HG03039 (cell line): Measurements from ENCODE around the gene ASB2.

ENCODE experiments used
- ATAC-seq: cut with Tn5 transposase; IDR thresholded peaks from one replicate; pipeline ENCODE4 v1.9.1; 2021; ENCODE audit warnings: mild to moderate bottlenecking, moderate library complexity; ENCODE audit not compliant: unreplicated experiment

Gene ASB2

DNA sequence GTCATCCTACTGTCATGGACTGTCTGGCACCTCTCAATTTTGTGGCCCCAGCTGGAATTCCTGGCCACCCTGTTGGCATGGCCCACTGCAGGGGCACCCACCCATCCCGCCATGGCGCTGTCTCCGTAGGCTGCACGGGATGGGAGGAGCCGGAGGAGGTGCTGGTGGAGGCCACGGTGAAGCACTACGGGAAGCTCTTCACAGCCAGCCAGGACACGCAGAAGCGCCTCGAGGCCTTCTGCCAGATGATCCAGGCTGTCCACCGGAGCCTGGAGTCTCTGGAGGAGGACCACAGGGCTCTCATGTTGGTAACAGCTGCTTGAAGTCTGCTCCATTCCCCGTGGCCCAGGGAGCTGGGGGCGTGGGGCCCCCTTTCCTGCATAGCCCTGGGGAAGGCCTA is 24.6 kb upstream of the ASB2 start:
- ATAC-seq = no peak

DNA sequence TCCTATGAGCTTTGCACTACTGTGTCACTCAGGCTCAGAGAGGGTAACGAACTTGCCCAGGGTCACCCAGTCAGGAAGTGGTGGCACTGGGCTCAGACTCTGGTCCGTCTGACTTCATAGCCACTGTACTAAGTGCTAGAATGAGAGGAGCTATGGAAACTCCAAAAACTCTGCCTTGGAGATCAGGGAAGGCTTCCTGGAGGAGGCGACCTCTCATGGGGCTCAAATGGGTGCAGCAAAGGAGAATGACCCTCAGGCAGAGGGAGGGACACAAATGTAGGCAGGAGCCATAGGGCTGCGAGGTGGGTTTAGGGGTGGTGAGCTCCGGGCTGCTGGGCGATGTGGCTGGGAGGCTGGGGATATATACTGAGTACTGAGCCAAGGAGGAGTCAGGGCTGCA is 23.9 kb upstream of the ASB2 start:
- ATAC-seq = no peak

DNA sequence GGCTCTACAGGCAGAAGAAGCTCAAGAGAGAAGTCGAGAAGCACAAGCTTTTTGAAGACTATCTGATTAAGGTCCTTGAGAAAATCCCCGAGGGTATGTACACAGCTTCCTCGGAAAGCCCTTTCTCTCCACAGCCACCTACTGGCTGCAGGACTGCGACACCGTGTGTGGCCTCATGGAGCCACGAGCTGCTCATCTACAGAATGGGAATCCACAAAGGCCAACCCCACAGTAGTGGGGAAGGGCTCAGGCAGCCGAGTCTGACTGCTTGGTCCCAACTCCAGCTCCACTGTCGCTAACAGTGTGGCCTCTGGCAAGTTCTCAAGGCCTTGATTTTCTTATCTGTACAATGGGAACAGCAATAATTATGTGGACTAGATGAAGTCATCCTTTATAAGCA is 23.2 kb upstream of the ASB2 start:
- no peak for ATAC-seq

DNA sequence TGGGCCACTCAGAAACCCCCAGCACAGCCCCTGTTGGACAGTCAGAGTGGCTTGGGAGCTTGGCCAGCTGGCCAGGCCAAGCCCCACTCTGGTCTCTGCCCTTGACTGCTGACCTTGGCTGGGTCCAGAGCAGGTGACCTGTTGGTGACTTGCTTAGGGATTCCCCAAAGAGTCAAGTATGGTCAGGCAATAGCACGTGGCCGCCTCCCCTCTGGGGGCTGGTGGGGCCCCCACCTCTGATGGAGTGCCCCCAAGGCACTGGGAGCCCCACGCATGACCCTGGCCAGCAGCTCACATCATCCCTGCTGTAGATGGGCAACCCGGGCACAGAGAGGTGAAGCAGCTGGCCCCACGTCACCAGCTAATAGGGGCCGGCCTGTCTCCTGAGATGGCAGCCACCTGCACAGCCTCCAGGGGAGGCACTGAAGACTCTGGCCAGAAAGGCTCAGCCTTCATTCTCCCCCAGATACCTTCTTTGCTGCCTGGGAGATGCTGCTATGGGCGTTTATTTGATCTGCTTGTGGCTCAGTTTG is 22.6 kb upstream of the ASB2 start:
- ATAC-seq = no peak

DNA sequence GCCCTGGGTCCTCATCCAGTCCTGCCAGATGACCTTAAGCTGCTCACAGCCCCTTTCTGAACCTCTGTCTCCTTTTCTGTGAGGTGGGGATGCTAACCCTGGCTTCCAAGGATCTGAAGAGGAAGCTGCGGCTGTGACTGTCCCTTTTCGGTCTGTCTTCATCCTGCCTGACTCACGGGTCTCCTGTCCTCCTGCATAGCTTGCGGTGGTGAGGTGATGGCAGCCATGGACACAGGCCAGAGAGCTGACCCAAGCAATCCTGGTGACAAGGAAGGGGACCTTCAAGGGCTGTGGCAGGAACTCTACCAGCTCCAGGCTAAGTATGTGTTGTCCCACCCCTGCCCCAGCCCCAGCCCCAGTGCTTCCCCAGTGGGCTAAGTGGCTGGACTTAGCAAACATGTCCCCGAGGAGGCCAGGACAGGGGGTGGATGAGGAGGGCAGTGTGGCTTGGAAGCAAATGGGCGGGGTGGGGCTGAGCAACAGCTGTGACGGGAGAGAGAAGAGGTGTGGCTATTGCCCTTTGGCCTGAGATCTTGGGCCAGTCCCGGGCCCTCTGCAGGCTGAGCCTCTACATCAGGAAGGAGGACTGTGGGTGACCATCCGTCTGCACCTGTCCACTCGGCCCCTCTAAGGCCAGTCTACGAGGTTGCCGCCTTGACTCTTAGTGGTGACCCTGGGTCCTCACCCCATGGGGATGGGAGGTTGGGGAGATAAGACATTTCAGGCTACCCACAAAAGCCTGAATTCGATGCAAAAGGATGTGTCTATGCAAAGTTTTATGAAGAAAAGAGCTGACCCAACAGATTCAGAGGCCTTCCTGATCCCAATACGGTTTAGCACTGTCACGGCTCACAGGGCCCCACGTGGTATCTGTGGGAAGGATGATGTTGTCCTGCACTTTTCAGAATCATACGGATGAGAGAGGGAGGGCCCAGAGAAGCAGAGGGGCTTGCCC is 21.8 kb upstream of the ASB2 start:
- ATAC-seq = no peak

DNA sequence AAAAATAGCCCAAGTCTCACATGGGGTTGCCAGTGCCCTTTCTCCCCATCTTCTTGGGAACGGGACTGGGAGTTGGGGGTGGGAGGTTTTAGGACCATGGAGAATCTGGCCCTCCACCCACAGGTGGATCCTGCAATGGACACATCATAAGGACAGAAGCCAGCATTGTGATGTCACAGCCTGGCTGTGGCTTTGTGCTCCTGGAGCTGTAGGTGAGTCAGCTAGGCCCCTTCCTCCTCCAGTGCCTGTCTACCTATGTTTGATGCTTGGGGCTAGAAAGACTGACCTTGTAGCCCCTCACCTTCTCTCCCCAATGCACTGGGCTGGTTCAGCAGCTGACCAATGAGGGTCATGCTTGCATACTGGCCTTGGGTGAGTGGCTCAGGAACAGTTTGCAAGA is 20.7 kb upstream of the ASB2 start, which contains the start of gene CCDC197:
TSS of gene CCDC197 (plus strand) at position 220 of the 400 bp plus-strand sequence. CDS start 831 bp downstream, outside the sequence.
- no peak for ATAC-seq

DNA sequence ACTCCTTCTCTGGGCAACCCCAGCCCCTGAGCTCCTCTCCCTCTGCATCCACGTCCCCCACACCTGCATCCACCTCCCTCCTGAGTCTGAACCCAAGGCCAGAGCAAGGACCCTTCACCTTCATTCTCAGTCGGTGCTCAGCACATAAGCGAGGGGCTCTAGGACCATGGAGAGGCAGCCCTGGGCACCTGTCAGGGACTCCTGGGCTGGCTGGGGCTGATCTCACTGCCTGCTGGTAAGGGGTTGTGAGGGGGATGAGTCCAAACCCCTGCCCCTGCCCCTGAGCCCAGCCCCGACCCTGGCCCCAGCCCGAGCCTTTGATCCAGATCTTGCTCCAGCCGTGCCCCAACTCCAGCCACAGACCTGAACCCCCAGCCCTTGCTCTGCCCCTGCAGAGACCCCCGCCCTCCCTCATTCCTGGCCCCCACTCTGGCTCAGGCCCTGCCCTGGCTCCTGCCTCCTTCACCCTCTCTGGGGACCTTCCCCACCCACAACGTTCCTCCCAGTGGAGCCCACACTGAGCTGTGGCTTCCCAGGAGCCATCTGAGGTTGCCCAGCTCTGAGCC is 19.8 kb upstream of the ASB2 start:
- no peak for ATAC-seq

DNA sequence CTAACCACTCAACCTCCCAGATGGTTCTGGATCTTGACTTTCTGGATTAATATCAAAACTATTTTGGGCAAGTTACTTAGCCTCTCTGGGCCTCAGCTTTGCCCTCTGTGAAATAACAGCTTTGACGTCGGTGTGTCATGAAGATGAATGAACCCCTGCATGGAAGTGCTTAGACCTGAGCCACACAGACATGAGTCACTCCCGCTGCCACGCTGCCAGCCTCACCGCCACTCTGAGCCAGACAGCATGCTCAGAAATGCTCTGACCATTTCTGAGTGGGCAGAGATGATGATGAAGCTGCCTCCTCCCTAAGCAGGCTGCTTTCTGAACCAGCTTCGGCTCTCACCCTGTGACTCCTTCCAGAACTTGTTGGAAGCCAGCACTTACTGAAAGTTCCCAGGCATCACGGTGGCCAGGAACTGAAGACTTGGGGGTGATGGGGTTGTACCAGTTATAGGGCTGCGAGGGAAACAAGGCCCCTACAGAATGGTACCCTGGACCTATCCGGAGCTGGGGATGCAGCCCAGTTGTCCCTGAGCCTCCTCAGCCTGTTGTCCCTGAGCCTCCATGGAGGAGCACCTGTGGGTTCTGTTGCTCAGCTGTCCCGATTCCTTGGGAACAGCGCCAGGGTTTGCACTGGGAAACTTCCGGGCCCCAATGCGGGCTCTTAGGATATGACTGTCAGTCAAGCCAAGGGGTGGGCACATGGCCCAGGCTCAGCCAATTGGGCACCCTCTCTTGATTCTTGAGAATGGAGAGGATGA is 18.7 kb upstream of the ASB2 start:
- ATAC-seq = no peak

DNA sequence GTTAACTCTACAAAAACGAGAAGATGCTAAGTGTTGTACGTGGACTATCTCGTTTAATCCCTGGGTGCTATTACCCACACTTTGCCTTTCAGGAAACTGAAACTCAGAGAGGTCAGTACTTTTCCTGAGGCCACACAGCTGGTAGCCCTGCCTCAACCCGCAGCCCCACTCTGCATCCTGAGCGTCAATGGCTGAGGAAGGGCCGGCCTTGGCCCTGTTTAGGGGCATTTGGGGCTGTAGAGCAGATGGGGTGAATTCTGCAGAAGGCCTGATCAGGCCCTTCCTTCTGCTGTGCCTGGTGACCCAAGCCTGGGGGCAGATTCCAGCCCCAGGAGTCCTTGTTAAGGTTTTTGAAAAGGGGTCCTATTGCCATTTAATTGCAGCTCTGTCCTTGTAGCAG is 17.0 kb upstream of the ASB2 start:
- ATAC-seq = no peak

DNA sequence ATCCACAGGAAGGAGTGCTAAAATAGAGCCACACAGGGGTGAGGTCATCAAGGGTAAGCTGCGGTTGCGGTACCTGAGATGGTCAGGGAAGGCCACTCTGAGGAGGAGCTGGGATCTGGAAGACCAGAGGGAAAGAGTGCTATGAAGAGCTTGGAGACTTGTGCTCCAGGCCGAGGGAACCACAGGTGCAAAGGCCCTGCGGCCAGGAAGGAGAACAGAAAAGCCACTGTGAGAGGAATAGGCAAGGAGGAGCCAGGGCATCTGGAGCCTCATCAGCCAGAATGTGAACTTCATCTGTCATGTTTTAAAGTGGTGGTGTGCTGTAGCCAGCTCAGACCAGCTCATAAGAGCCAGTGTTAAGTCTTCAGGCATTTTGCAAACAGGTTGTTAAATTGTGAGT is 15.3 kb upstream of the ASB2 start:
- no peak for ATAC-seq

DNA sequence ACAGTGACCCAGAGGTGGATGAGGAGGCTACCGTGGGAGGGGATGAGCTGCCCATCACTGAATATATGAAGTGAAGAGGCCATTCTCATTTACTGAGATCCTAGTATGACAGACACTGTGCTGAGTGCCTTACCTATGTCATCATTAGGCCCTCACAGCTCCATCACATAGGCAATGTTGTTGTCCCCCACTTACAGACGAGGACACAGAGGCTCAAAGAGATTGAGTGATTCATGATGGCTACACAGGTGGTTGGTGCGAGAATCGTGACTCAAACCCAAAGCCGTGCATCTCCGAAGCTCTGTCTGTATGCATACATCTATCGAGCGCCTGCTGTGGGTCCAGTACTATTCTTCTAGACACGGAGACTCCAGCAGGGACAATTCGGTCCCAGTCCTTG is 14.8 kb upstream of the ASB2 start:
- no peak for ATAC-seq

DNA sequence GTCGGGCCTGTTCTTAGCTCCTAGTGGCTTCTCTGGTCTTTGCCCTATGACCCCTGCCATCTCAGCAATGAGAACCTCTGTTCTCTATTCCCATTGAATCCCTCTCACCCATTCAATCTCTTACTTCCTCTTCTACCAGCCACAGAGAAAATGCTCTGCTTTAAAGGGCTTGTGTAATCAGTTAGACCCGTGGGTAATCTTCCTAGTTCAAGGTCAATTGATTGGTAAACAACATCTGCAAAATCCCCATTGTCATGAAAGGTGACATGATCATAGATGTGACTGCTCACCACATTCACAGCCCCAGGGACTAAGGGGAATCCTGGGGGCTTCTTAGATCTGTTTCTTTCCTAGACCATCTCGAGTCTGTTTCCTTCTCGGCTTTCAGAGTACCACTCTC is 13.6 kb upstream of the ASB2 start:
- ATAC-seq = no peak

DNA sequence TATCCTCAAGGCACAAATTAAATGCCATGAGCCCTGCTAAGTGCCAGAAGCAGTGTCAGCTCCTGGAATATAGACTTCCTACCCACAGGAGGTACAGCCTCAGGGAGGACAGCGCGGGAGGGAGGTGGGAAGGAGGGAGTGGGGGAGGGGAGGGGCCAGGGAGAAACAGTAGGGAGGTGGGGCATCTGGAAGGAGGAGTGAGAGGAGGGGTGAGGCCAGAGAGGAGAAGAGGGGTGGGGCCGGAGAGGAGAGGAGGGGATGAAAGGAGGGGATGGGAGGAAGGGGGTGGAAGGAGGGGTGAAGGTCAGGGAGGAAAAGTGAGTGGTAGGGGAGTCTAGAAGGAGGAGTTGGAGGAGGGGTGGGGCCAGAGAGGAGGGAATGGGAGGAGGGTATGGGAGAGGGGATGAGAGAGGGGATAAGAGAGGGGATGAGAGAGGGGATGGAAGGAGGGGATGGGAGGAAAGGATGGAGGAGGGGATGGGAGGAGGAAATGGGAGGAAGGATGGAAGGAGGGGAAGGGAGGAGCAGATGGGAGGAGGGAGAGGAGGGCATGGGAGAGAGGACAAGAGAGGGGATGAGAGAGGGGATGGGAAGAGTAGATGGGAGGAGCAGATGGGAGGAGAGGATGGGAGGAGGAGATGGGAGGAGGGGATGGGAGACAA is 11.6 kb upstream of the ASB2 start:
- ATAC-seq = no peak

DNA sequence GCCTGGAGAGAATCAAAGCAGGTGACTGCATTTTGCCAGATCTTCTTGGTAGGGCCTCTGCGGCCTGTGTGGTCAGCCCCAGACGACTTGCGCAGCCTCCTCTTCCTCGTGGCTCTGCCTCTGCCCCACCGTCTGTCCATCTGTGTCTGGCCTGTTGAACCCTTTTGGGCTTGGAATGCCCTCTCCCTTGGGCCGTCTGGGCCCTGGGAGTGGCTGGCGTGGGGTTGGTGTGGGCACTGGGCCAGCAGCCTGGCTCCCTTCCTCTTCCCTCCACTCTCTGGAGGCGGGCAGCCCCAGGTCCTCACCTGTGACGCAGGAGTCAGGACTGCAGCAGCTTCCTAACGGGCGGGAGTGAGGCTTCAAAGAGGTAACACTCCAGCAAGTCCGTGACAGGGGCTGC is 11.0 kb upstream of the ASB2 start:
- no peak for ATAC-seq

DNA sequence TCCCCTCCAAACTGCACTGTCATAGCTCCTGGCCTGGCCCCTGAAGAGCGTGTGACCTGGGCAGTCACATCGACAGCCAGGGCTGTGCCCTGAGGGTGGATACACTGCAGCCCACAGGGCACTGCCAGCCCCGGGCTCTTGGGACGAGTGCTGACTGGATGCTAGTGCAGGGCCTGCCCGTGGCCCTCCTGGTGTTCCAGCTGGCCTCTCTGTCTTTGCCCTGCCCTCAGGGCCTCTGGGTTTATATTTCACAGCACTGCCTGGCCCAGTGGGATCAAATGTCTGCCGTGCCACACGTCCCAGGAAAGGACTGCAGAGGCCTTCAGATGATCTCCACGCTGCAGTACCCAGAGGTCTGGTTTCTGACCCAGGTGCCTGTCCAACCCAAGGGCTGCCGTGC is 10.6 kb upstream of the ASB2 start:
- no peak for ATAC-seq

DNA sequence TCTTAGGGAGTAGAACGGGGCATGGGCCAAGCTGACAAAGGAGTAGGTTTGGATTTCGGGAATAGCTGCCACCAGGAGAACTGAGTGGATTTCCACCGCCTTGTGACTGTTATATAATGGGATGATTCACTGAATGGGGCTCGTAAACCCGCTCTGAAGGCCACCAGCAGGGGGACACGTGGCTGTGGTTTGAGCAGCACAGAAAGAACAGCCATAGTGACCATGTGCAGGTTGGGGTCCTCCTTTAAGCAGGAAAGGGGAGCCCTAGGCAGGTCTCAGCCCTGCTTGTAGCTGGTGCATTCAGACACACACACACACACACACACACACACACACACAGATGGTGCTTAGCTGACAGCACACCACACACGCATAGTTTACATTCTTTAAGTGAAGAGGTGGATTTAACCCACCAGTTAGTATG is 8.6 kb upstream of the ASB2 start:
- ATAC-seq = no peak

DNA sequence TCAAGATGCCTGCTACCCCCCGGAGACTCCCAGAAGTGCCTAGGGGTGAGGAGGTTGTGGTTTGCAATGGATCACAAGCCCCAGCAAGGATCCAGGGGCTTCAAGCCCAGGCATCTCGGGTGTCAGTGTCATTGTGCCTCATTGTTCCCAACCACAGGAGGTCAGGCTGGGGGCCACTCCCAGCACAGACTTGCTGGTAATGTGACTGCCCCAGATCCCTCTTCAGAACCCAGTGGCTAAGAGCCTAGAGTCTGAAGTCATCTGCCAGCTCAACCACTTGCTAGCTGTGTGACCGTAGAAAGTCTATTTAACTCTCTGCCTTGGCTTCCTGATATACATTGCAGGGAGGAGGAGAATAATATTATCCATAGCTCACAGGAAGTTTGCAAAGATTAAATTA is 7.7 kb upstream of the ASB2 start:
- ATAC-seq = no peak

DNA sequence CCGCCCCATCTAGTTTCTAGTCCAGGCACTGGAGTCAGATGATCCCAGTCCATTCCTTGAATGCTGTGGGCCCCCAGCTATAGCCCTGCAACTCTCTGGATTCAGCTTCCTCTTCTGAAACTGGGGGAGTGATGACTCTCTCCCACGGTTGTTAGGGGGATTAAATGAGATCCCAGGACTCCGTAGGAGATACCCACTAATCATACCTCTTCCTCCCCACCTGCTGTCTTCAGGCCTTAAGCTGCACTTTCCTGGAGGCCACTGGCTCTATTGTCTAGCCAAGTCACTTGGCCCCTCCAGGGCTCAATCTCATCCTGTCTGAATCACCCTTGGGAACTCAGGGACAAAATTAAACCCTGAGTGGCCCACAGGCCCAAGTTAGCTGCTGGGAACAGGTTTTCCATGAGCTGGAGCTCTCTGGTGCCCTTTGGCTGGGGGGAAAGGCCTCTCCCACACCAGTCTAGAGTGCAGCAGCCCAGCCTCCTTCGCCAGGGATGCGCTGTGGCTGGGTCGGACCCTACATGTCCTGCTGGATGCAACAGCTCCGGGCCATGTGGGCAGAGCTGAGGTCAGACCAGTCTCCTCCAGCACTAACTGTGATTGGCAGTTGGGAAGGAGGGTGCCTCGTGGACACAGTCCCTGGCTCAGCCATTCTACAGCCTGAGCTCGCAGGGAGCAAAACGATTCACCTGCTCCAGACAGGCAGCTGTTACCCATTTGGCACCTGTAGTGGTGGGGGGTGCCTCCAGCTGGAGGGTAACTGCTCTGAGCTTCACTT is 6.0 kb upstream of the ASB2 start:
- no peak for ATAC-seq

DNA sequence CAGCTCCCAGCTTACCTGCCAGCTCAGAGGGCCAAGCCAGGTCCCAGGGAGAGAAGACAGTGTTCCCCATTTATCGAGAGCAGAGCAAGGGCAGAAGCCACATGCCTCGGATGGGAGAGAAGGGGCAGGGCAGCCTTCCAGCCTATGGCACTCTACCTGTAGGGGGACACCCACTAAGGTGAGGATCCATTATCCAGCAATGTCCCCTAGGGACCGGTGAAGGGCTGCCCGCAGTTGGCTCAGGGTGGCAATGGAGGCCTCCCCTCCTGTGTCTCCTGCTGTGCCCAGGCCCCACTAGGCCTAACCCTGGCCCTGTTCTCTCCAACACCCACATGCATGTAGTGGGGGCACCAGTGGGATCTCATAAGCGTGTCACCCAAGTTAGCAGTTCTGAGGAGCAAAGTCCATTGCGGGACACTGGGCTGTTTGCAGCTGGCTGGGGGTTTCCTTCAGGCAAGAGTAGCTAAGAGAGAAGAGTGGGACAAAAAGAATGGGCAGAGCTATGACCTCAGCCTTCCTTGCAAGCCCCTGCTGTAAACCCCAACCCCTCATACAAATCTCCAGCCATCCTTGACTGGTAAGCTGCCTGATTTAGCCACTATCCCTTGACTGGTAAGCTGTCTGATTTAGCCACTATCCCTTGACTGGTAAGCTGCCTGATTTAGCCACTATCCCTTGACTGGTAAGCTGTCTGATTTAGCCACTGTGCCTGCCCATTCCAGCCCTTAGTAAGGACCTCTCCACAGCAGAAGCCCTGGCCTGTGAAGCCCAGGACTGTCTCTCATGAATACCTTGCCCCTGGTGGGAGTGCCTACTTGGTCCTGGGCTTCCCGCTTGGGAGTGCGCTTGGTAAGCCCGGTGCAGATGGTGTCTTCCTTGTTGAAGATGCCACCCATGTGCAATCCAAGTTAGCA is 5.2 kb upstream of the ASB2 start:
- no peak for ATAC-seq
